Measurements from ENCODE around the gene STK11IP. TPM values are rescaled to one million over a fixed set of nuclear protein-coding genes. Genes with fewer than 3 reads are reported as not detected.

Gene STK11IP
- total RNA-seq, 1 experiment from 2014 or later, result 45.0 TPM

DNA sequence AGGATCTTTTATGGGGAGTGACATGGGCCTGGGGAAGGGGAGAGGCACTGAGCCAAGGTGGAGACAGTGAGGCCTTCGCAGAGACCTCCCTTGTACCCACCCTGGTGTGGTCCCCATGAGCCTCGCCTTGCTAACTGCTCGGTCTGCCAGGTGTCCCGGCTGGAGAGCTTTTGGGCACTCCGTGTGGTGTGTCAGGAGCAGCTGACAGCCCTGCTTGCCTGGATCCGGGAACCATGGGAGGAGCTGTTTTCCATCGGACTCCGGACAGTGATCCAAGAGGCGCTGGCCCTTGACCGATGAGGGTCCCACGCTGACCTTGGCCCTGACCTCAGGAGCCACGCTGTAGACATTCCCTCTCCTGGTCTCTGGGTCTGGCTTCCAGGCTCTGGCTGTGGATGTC lies 18.2 kb downstream of the STK11IP start:
- ChIA-PET POLR2A (no interaction called here), RAD21 (ENCODE audit: low non-redundant PET in 1 of 2, low total read pairs in 2 of 2, uncharacterized antibody in 2 of 2, unreplicated experiment in 2 of 2) (no interaction called here), CTCF (no interaction called here)
- Histone ChIP-seq H3K9me3 (ENCODE audit: control insufficient read depth in 1 of 2, insufficient read depth in 1 of 2, low read depth in 1 of 2, low read length in 2 of 2) (no peaks in the 10 kb centered on the region), H4K20me1 (ENCODE audit: insufficient read depth) (no peaks in the 10 kb centered on the region), H3K4me3 (replicated peaks in 1 of 2; ENCODE audit: low read depth in 1 of 2, low read length in 2 of 2) (no peak overlapping the region), H2AFZ (ENCODE audit: low read depth, low read length, poor library complexity, severe bottlenecking) (no peak overlapping the region), H3K36me3 (ENCODE audit: control insufficient read depth in 1 of 2, insufficient read depth in 2 of 2, low read length in 2 of 2) (no peaks in the 10 kb centered on the region), H3K27me3 (ENCODE audit: insufficient read depth, low read length) (no peaks in the 10 kb centered on the region), H3K4me1 (ENCODE audit: control insufficient read depth in 1 of 2, insufficient read depth in 2 of 2, low read length in 2 of 2) (no peaks in the 10 kb centered on the region; a peak in 1 of 4 replicates), H3K9ac (ENCODE audit: low read length) (no peak overlapping the region), H3K9me2 (ENCODE audit: insufficient read depth) (no peaks in the 10 kb centered on the region), H3K27ac (ENCODE audit: low read depth, low read length) (no peak overlapping the region), H3K79me2 (ENCODE audit: insufficient read depth, low read length) (no peaks in the 10 kb centered on the region), H3K4me2 (ENCODE audit: low read length) (no peak overlapping the region)
- ATAC-seq, result no peak
- intact Hi-C loops (cut with micrococcal nuclease), result no loop called here
- no TSS peak for BruUV-seq (replicated peaks)
- TF ChIP-seq TCF7L2 (IDR thresholded peaks at IDR 0.05; ENCODE audit: borderline replicate concordance, extremely low read depth, insufficient read depth, insufficient read length) (no peak), FOSL1 (IDR thresholded peaks at IDR 0.05; ENCODE audit: low read depth) (no peak), RAD21 (IDR thresholded peaks at IDR 0.05; ENCODE audit: low read depth) (no peak), EZH2 (IDR thresholded peaks at IDR 0.05) (no peak), EGR1 (IDR thresholded peaks at IDR 0.05; ENCODE audit: low read depth) (no peak), POLR2A (IDR thresholded peaks at IDR 0.05; ENCODE audit: borderline replicate concordance, extremely low read depth, insufficient read depth, insufficient read length) (no peak), ZNF274 (IDR thresholded peaks at IDR 0.05; ENCODE audit: low read depth, low read length) (no peak), YY1 (IDR thresholded peaks at IDR 0.05; ENCODE audit: extremely low read depth, insufficient replicate concordance, low read depth, low read length) (no peak), ZFX (IDR thresholded peaks at IDR 0.05) (no peak), EZH2phosphoT487 (IDR thresholded peaks at IDR 0.05; ENCODE audit: borderline replicate concordance) (no peak), CBX3 (IDR thresholded peaks at IDR 0.05; ENCODE audit: low read depth) (no peak), CEBPB (IDR thresholded peaks at IDR 0.05; ENCODE audit: low read depth) (no peak), SP1 (IDR thresholded peaks at IDR 0.05; ENCODE audit: low read depth) (no peak)
- TF ChIP-seq, protein P1, sequence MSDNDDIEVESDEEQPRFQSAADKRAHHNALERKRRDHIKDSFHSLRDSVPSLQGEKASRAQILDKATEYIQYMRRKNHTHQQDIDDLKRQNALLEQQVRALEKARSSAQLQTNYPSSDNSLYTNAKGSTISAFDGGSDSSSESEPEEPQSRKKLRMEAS (IDR thresholded peaks at IDR 0.05), result no peak
- TF ChIP-seq, protein P2, sequence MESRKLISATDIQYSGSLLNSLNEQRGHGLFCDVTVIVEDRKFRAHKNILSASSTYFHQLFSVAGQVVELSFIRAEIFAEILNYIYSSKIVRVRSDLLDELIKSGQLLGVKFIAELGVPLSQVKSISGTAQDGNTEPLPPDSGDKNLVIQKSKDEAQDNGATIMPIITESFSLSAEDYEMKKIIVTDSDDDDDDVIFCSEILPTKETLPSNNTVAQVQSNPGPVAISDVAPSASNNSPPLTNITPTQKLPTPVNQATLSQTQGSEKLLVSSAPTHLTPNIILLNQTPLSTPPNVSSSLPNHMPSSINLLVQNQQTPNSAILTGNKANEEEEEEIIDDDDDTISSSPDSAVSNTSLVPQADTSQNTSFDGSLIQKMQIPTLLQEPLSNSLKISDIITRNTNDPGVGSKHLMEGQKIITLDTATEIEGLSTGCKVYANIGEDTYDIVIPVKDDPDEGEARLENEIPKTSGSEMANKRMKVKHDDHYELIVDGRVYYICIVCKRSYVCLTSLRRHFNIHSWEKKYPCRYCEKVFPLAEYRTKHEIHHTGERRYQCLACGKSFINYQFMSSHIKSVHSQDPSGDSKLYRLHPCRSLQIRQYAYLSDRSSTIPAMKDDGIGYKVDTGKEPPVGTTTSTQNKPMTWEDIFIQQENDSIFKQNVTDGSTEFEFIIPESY (IDR thresholded peaks at IDR 0.05; ENCODE audit: extremely low read depth, insufficient replicate concordance, low read length), result no peak
- TF ChIP-seq, protein P3, sequence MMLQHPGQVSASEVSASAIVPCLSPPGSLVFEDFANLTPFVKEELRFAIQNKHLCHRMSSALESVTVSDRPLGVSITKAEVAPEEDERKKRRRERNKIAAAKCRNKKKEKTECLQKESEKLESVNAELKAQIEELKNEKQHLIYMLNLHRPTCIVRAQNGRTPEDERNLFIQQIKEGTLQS (IDR thresholded peaks at IDR 0.05), result no peak
- TF ChIP-seq, protein P4, sequence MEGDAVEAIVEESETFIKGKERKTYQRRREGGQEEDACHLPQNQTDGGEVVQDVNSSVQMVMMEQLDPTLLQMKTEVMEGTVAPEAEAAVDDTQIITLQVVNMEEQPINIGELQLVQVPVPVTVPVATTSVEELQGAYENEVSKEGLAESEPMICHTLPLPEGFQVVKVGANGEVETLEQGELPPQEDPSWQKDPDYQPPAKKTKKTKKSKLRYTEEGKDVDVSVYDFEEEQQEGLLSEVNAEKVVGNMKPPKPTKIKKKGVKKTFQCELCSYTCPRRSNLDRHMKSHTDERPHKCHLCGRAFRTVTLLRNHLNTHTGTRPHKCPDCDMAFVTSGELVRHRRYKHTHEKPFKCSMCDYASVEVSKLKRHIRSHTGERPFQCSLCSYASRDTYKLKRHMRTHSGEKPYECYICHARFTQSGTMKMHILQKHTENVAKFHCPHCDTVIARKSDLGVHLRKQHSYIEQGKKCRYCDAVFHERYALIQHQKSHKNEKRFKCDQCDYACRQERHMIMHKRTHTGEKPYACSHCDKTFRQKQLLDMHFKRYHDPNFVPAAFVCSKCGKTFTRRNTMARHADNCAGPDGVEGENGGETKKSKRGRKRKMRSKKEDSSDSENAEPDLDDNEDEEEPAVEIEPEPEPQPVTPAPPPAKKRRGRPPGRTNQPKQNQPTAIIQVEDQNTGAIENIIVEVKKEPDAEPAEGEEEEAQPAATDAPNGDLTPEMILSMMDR (IDR thresholded peaks at IDR 0.05 in 2 of 3, conservative IDR thresholded peaks at IDR 0.05 in 1 of 3; ENCODE audit: borderline replicate concordance in 1 of 3, insufficient read depth in 1 of 3, low read depth in 2 of 3, low read length in 2 of 3), result no peak
- TF ChIP-seq, protein P5, sequence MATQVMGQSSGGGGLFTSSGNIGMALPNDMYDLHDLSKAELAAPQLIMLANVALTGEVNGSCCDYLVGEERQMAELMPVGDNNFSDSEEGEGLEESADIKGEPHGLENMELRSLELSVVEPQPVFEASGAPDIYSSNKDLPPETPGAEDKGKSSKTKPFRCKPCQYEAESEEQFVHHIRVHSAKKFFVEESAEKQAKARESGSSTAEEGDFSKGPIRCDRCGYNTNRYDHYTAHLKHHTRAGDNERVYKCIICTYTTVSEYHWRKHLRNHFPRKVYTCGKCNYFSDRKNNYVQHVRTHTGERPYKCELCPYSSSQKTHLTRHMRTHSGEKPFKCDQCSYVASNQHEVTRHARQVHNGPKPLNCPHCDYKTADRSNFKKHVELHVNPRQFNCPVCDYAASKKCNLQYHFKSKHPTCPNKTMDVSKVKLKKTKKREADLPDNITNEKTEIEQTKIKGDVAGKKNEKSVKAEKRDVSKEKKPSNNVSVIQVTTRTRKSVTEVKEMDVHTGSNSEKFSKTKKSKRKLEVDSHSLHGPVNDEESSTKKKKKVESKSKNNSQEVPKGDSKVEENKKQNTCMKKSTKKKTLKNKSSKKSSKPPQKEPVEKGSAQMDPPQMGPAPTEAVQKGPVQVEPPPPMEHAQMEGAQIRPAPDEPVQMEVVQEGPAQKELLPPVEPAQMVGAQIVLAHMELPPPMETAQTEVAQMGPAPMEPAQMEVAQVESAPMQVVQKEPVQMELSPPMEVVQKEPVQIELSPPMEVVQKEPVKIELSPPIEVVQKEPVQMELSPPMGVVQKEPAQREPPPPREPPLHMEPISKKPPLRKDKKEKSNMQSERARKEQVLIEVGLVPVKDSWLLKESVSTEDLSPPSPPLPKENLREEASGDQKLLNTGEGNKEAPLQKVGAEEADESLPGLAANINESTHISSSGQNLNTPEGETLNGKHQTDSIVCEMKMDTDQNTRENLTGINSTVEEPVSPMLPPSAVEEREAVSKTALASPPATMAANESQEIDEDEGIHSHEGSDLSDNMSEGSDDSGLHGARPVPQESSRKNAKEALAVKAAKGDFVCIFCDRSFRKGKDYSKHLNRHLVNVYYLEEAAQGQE (IDR thresholded peaks at IDR 0.05; ENCODE audit: low read depth), result no peak
- DNase-seq (ENCODE audit: low read depth, low spot score), result no peak

All from HCT116 (cell line).